Gastrocnemius medialis (tissue), 4 donors: ENCODE measurements around the gene PIK3CG. TPM values are rescaled to one million over a fixed set of nuclear protein-coding genes. Genes with fewer than 3 reads are reported as not detected.
A peak's percentile ranks its signal among the peaks of the same experiment; 100 is the strongest.

ENCODE experiments used
- ATAC-seq, 2 donors: fragments of 150-250 bp; one replicate each; pipeline ENCODE4 v1.9.1; 2016
- DNase-seq, 2 donors: peaks; one replicate each; pipeline ENCODE4 v3.0.0-alpha.2; 2019
- H3K27ac ChIP-seq, 4 donors: fragments of 200-600 bp; sonication (generic); 1 replicate in 1 of 4; 2 replicates in 3 of 4; pipeline ENCODE4 v1.5.1; 2016 to 2018; ENCODE audit warnings: mild to moderate bottlenecking in 2 of 4, moderate library complexity in 1 of 4
- H3K27me3 ChIP-seq, 3 donors: fragments of 200-600 bp; sonication (generic) in 2 of 3; 1 replicate in 1 of 3; 2 replicates in 2 of 3; pipeline versions ENCODE4 v1.5.1 to v1.6.0; 2016 to 2019; ENCODE audit warnings: mild to moderate bottlenecking in 1 of 3, moderate library complexity in 1 of 3
- H3K36me3 ChIP-seq, 2 donors: fragments of 200-600 bp; sonication (generic) in 1 of 2; one replicate each; pipeline ENCODE4 v1.5.1; 2017 to 2018
- H3K4me1 ChIP-seq, 2 donors: fragments of 200-600 bp; sonication (generic) in 1 of 2; one replicate each; pipeline ENCODE4 v1.5.1; 2016 to 2017; ENCODE audit warnings: mild to moderate bottlenecking in 2 of 2
- H3K4me3 ChIP-seq, 4 donors: fragments of 200-600 bp; sonication (generic) in 3 of 4; 1 replicate in 1 of 4; 2 replicates in 3 of 4; pipeline ENCODE4 v1.5.1; 2016 to 2019; ENCODE audit warnings: mild to moderate bottlenecking in 2 of 4
- H3K9me3 ChIP-seq, 3 donors: fragments of 200-600 bp; sonication (generic) in 2 of 3; 1 replicate in 1 of 3; 2 replicates in 2 of 3; pipeline ENCODE4 v1.5.1; 2016 to 2019
- POLR2A ChIP-seq, 2 donors: fragments of 450-650 bp; IDR thresholded peaks; one replicate each; pipeline ENCODE4 v1.6.1; 2017; ENCODE audit warnings: antibody characterized with exemption in 2 of 2, mild to moderate bottlenecking in 2 of 2, moderate library complexity in 2 of 2
- in situ Hi-C, 4 donors: fragments of 200-750 bp; cut with MboI; loops; one replicate each; pipeline versions ENCODE4 v1.15.0 to v1.8.0; 2017; ENCODE audit warnings: low sequenced_read_pairs in 4 of 4
- intact Hi-C: fragments of 100-400 bp; cut with DNase I; formaldehyde crosslinking; loops from one replicate; pipeline ENCODE4 v1.15.1; 2023; ENCODE audit warnings: low total_unique reads
- total RNA-seq, 4 donors: library from RNA; depleted of rRNA; stranded (reverse); fragments of >200 nt; gene quantifications; one replicate each; pipeline versions ENCODE4 v1.1.0 to v1.2.3, GENCODE V29; 2016
- TF ChIP-seq, protein P1 (sequence below), 5 experiments: fragments of 450-650 bp in 3 of 5; fragments of 200-600 bp in 2 of 5; sonication (generic) in 2 of 5; IDR thresholded peaks in 4 of 5; conservative IDR thresholded peaks in 1 of 5; 1 replicate in 4 of 5; 2 replicates in 1 of 5; pipeline ENCODE4 v1.5.1; 2016 to 2019; ENCODE audit warnings: antibody characterized with exemption in 5 of 5, mild to moderate bottlenecking in 3 of 5, moderate library complexity in 3 of 5

The PIK3CG gene
- total RNA-seq, 4 donors from 2014 or later, result 0.51 to 1.4 (median 0.83) TPM

- Histone ChIP-seq H3K4me1 (no peaks in the 10 kb centered on the region), H3K36me3 (no peaks in the 10 kb centered on the region), H3K4me3 (no peak overlapping the region), H3K27me3 (no peaks in the 10 kb centered on the region), H3K9me3 (no peaks in the 10 kb centered on the region), H3K27ac (no peak overlapping the region)
- in situ Hi-C loops (loop anchor here in 1 of 4 donors (25.0 kb wide), 1 partner anchor 198 kb away; no protein-coding TSS in a partner anchor), intact Hi-C loops (no loop called here)
- no peak for ATAC-seq
- DNase-seq, result no peak
- TF ChIP-seq, protein P1, sequence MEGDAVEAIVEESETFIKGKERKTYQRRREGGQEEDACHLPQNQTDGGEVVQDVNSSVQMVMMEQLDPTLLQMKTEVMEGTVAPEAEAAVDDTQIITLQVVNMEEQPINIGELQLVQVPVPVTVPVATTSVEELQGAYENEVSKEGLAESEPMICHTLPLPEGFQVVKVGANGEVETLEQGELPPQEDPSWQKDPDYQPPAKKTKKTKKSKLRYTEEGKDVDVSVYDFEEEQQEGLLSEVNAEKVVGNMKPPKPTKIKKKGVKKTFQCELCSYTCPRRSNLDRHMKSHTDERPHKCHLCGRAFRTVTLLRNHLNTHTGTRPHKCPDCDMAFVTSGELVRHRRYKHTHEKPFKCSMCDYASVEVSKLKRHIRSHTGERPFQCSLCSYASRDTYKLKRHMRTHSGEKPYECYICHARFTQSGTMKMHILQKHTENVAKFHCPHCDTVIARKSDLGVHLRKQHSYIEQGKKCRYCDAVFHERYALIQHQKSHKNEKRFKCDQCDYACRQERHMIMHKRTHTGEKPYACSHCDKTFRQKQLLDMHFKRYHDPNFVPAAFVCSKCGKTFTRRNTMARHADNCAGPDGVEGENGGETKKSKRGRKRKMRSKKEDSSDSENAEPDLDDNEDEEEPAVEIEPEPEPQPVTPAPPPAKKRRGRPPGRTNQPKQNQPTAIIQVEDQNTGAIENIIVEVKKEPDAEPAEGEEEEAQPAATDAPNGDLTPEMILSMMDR (IDR thresholded peaks at IDR 0.05 in 4 of 5, conservative IDR thresholded peaks at IDR 0.05 in 1 of 5), result no peak
- TF ChIP-seq POLR2A (IDR thresholded peaks at IDR 0.05), result no peak
Measured at GRCh38 chr7:106938803-106939202, 73.7 kb downstream of the PIK3CG start.

DNA sequence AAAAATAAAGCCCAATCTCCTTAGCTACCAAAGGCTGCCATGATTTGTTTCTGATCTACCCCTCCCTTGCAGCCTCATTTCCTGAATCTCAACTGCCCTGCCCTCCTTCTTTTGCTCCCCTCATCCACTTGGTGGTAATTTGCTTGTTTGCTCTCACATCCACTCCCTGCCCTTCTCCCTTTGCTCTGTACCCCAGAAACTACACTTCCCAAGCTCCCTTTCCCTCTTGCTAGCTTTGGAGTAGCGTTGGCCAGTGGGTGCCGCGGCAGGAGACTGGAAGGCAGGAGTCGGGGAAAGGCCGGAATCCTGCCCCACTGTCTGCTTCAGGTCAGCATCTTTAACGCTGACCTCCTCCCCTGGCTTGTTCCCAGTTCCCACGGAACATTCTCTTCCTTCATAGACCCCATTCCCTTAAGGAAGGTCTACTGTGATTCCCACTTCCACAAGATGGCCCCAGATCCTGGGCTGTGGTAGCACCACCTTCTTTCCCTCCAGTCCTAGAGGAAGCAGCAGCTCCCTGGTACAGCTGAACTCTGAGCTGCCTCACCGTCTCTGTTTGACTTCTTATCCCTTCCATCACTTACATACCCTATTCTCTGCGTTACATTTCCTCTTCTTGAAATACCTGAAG, 79.1 kb downstream of the PIK3CG start:
- Histone ChIP-seq H3K36me3 (no peaks in the 10 kb centered on the region), H3K27me3 (no peaks in the 10 kb centered on the region), H3K4me3 (no peak overlapping the region), H3K9me3 (no peaks in the 10 kb centered on the region), H3K27ac (no peak overlapping the region), H3K4me1 (no peaks in the 10 kb centered on the region)
- intact Hi-C loops, result no loop called here
- no peak for ATAC-seq
- no peak for DNase-seq
- in situ Hi-C loops, result loop anchor here in 2 of 4 donors (10.0 to 25.0 kb wide), 2 partner anchors 193 to 211 kb away; no protein-coding TSS in a partner anchor
- no peak for TF ChIP-seq POLR2A (IDR thresholded peaks at IDR 0.05)
- TF ChIP-seq, protein P1 (IDR thresholded peaks at IDR 0.05 in 4 of 5, conservative IDR thresholded peaks at IDR 0.05 in 1 of 5), result no peak

DNA sequence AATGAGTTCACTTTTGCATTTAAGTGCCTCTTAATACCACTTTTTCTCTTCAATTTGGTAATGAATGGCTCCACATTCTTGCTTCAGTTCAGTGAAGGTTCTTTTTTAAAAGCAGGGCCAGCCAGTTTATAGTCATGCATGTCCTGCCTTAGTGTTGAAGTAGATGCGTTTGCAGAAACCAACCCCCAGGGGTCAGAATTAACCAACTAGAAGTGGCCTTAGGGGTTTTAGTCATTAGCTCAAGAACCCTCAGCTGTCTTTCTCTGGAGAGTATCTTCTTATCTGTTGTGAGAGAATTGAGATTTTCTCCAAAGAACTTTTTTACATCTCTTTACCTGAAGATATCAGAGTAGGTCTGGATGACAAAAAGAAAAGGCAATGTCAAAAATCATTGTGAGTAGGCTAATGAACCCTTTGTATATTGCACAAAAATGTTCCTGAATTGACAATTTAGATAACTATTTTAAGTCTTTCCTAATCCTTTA, 82.2 kb downstream of the PIK3CG start:
- no peak for DNase-seq
- no peak for ATAC-seq
- intact Hi-C loops, result loop anchor here (2.0 kb wide), 1 partner anchor 204 kb away; no protein-coding TSS in a partner anchor

GRCh38 chr7:106952001-106952657, 87.0 kb downstream of the PIK3CG start:
- H3K27ac ChIP-seq, result no peak overlapping the region
- in situ Hi-C loops, result no loop called here
- intact Hi-C loops, result no loop called here

More for the DNA sequence above, 82.2 kb downstream of the PIK3CG start:
- no peak overlapping the region for H3K27ac ChIP-seq
- no peaks in the 10 kb centered on the region for H3K27me3 ChIP-seq
- H3K4me3 ChIP-seq, result no peak overlapping the region
- no peaks in the 10 kb centered on the region for H3K36me3 ChIP-seq
- H3K4me1 ChIP-seq, result no peaks in the 10 kb centered on the region
- H3K9me3 ChIP-seq, result no peaks in the 10 kb centered on the region
- no peak for TF ChIP-seq POLR2A (IDR thresholded peaks at IDR 0.05)
- TF ChIP-seq, protein P1 (IDR thresholded peaks at IDR 0.05 in 4 of 5, conservative IDR thresholded peaks at IDR 0.05 in 1 of 5), result peak in 3 of 5 experiments; percentile 7 to 39 (median 17)
- in situ Hi-C loops, result loop anchor here in 2 of 4 donors (10.0 to 25.0 kb wide), 2 partner anchors 190 to 208 kb away; no protein-coding TSS in a partner anchor

More at GRCh38 chr7:106952001-106952657, 87.0 kb downstream of the PIK3CG start:
- Histone ChIP-seq H3K9me3 (no peaks in the 10 kb centered on the region), H3K36me3 (no peaks in the 10 kb centered on the region), H3K4me3 (no peak overlapping the region), H3K27me3 (no peaks in the 10 kb centered on the region), H3K4me1 (no peaks in the 10 kb centered on the region)
- DNase-seq (no peak), ATAC-seq (no peak)
- no peak for TF ChIP-seq POLR2A (IDR thresholded peaks at IDR 0.05)
- TF ChIP-seq, protein P1 (IDR thresholded peaks at IDR 0.05 in 4 of 5, conservative IDR thresholded peaks at IDR 0.05 in 1 of 5), result no peak
